Activated T-cell treated with anti-CD3 and anti-CD28 coated beads, Interleukin-2, amount 50 U/mL, for 24 hours (primary cell): ENCODE measurements around the gene FAM234A.

Experiments used
- DNase-seq: peaks from one replicate; pipeline ENCODE4 v3.0.0-alpha.2; 2020
- H3K27ac Mint-ChIP-seq: 2 replicates; pipeline ENCODE4 v1.8.0; 2020; ENCODE audit warnings: mild to moderate bottlenecking, mixed read lengths
- H3K27me3 Mint-ChIP-seq: 2 replicates; pipeline ENCODE4 v1.8.0; 2020; ENCODE audit warnings: mixed read lengths
- H3K36me3 Mint-ChIP-seq: 2 replicates; pipeline ENCODE4 v1.8.0; 2020; ENCODE audit warnings: low read depth, mixed read lengths
- H3K4me1 Mint-ChIP-seq: 2 replicates; pipeline ENCODE4 v1.8.0; 2020; ENCODE audit warnings: low read depth, mixed read lengths
- H3K4me3 Mint-ChIP-seq: 2 replicates; pipeline ENCODE4 v1.8.0; 2020; ENCODE audit warnings: mild to moderate bottlenecking, moderate library complexity, mixed read lengths
- H3K9me3 Mint-ChIP-seq: 2 replicates; pipeline ENCODE4 v1.8.0; 2020; ENCODE audit warnings: mixed read lengths

FAM234A gene

GRCh38 chr16:287981-288920, 53.6 kb downstream of the FAM234A start:
- no peaks in the 10 kb centered on the region for H3K27me3 Mint-ChIP-seq
- no peak overlapping the region for H3K4me3 Mint-ChIP-seq
- no peaks in the 10 kb centered on the region for H3K4me1 Mint-ChIP-seq
- no peak overlapping the region for H3K27ac Mint-ChIP-seq
- peaks cover 54% of the 10 kb centered on the region for H3K36me3 Mint-ChIP-seq
- no peaks in the 10 kb centered on the region for H3K9me3 Mint-ChIP-seq
- DNase-seq, result no peak

GRCh38 chr16:289395-289997, 54.9 kb downstream of the FAM234A start:
- H3K9me3 Mint-ChIP-seq, result no peaks in the 10 kb centered on the region

GRCh38 chr16:290015-290680, 55.5 kb downstream of the FAM234A start:
- Mint-ChIP-seq H3K27me3 (no peaks in the 10 kb centered on the region), H3K4me1 (no peaks in the 10 kb centered on the region), H3K4me3 (no peak overlapping the region), H3K36me3 (peaks cover 62% of the 10 kb centered on the region), H3K9me3 (no peaks in the 10 kb centered on the region), H3K27ac (no peak overlapping the region)
- DNase-seq, result no peak

More at GRCh38 chr16:289395-289997, 54.9 kb downstream of the FAM234A start:
- Mint-ChIP-seq H3K4me3 (no peak overlapping the region), H3K4me1 (no peaks in the 10 kb centered on the region), H3K36me3 (peaks cover 62% of the 10 kb centered on the region), H3K27me3 (no peaks in the 10 kb centered on the region), H3K27ac (no peak overlapping the region)
- DNase-seq, result no peak

GRCh38 chr16:290681-291405, 56.2 kb downstream of the FAM234A start:
- Mint-ChIP-seq H3K4me1 (no peaks in the 10 kb centered on the region), H3K27ac (no peak overlapping the region), H3K36me3 (peaks cover 62% of the 10 kb centered on the region)

GRCh38 chr16:291539-291938, 56.9 kb downstream of the FAM234A start:
- DNase-seq, result no peak
- H3K9me3 Mint-ChIP-seq, result no peaks in the 10 kb centered on the region
- H3K27ac Mint-ChIP-seq, result no peak overlapping the region
- H3K27me3 Mint-ChIP-seq, result no peaks in the 10 kb centered on the region
- no peak overlapping the region for H3K4me3 Mint-ChIP-seq
- no peaks in the 10 kb centered on the region for H3K4me1 Mint-ChIP-seq
- peaks cover 59% of the 10 kb centered on the region for H3K36me3 Mint-ChIP-seq

More at GRCh38 chr16:290681-291405, 56.2 kb downstream of the FAM234A start:
- Mint-ChIP-seq H3K27me3 (no peaks in the 10 kb centered on the region), H3K9me3 (no peaks in the 10 kb centered on the region), H3K4me3 (no peak overlapping the region)
- DNase-seq, result no peak

GRCh38 chr16:293043-293775, 58.6 kb downstream of the FAM234A start:
- Mint-ChIP-seq H3K9me3 (no peaks in the 10 kb centered on the region), H3K27ac (no peak overlapping the region), H3K4me1 (no peaks in the 10 kb centered on the region), H3K36me3 (peaks cover 54% of the 10 kb centered on the region), H3K4me3 (no peak overlapping the region), H3K27me3 (no peaks in the 10 kb centered on the region)
- no peak for DNase-seq

GRCh38 chr16:296276-296675, 61.7 kb downstream of the FAM234A start:
- no peak for DNase-seq
- Mint-ChIP-seq H3K9me3 (no peaks in the 10 kb centered on the region), H3K36me3 (peaks cover 38% of the 10 kb centered on the region), H3K4me3 (no peak overlapping the region), H3K27ac (no peak overlapping the region), H3K27me3 (no peaks in the 10 kb centered on the region), H3K4me1 (no peaks in the 10 kb centered on the region)

- Mint-ChIP-seq H3K4me3 (no peak overlapping the region), H3K36me3 (peaks cover 38% of the 10 kb centered on the region), H3K27ac (no peak overlapping the region), H3K9me3 (no peaks in the 10 kb centered on the region), H3K27me3 (no peaks in the 10 kb centered on the region), H3K4me1 (no peaks in the 10 kb centered on the region)
- DNase-seq, result no peak
These were observed 62.3 kb downstream of the FAM234A start for GRCh38 chr16:296806-297510.

- Mint-ChIP-seq H3K9me3 (no peaks in the 10 kb centered on the region), H3K4me3 (no peak overlapping the region), H3K27ac (no peak overlapping the region), H3K27me3 (no peaks in the 10 kb centered on the region), H3K4me1 (no peaks in the 10 kb centered on the region), H3K36me3 (peaks cover 38% of the 10 kb centered on the region)
- DNase-seq, result no peak
These were observed 63.2 kb downstream of the FAM234A start for GRCh38 chr16:297832-298231.

GRCh38 chr16:301235-301634, 66.6 kb downstream of the FAM234A start:
- no peak overlapping the region for H3K27ac Mint-ChIP-seq
- no peak overlapping the region for H3K4me3 Mint-ChIP-seq
- no peak for DNase-seq
- no peaks in the 10 kb centered on the region for H3K9me3 Mint-ChIP-seq
- H3K36me3 Mint-ChIP-seq, result peaks cover 54% of the 10 kb centered on the region
- H3K4me1 Mint-ChIP-seq, result no peaks in the 10 kb centered on the region
- H3K27me3 Mint-ChIP-seq, result no peaks in the 10 kb centered on the region

GRCh38 chr16:301950-302349, 67.3 kb downstream of the FAM234A start:
- Mint-ChIP-seq H3K27me3 (no peaks in the 10 kb centered on the region), H3K9me3 (no peaks in the 10 kb centered on the region), H3K4me3 (no peak overlapping the region), H3K4me1 (no peaks in the 10 kb centered on the region), H3K36me3 (peaks cover 57% of the 10 kb centered on the region), H3K27ac (no peak overlapping the region)
- no peak for DNase-seq

- H3K27ac Mint-ChIP-seq, result peak overlapping the region; percentile 22
- DNase-seq, result no peak
These were observed 69.3 kb downstream of the FAM234A start for GRCh38 chr16:303760-304505.

More at GRCh38 chr16:303760-304505, 69.3 kb downstream of the FAM234A start:
- Mint-ChIP-seq H3K36me3 (peaks cover 70% of the 10 kb centered on the region), H3K4me3 (no peak overlapping the region), H3K9me3 (no peaks in the 10 kb centered on the region), H3K4me1 (no peaks in the 10 kb centered on the region), H3K27me3 (no peaks in the 10 kb centered on the region)
